SIG-M5 treated with dmso at 0.1 percent for 504 hours (cell line): ENCODE measurements around the gene PWWP2B.

Experiments used
- DNase-seq: peaks from one replicate; lab custom pipeline; 2025; ENCODE audit not compliant: unreplicated experiment; lab: John Stamatoyannopoulos, UW

The PWWP2B gene

GRCh38 chr10:132393695-132394181 lies 3.3 kb upstream of the PWWP2B start:
- no peak for DNase-seq

- DNase-seq = no peak
These were observed 2.7 kb upstream of the PWWP2B start for GRCh38 chr10:132394201-132394811.

GRCh38 chr10:132394936-132395703 lies 1.9 kb upstream of the PWWP2B start:
- no peak for DNase-seq

- DNase-seq = no peak
These were observed 1.1 kb upstream of the PWWP2B start for GRCh38 chr10:132395704-132396493.

GRCh38 chr10:132396494-132397035 lies 435 bp upstream of the PWWP2B start:
- peak; percentile 31 for DNase-seq

- peak; percentile 25 for DNase-seq
These were observed 918 bp downstream of the PWWP2B start for GRCh38 chr10:132397671-132398565.

GRCh38 chr10:132398566-132398991 lies 1.6 kb downstream of the PWWP2B start:
- DNase-seq = no peak

- no peak for DNase-seq
These were observed 2.4 kb downstream of the PWWP2B start for GRCh38 chr10:132399117-132400035.

GRCh38 chr10:132400041-132400546 lies 3.1 kb downstream of the PWWP2B start:
- DNase-seq = no peak

- no peak for DNase-seq
These were observed 3.6 kb downstream of the PWWP2B start for GRCh38 chr10:132400547-132401151.

- DNase-seq = no peak
These were observed 4.6 kb downstream of the PWWP2B start for GRCh38 chr10:132401401-132402118.

- DNase-seq = no peak
These were observed 5.8 kb downstream of the PWWP2B start for GRCh38 chr10:132402781-132403241.

- DNase-seq = no peak
These were observed 6.6 kb downstream of the PWWP2B start for GRCh38 chr10:132403511-132404168.

GRCh38 chr10:132404169-132404880 lies 7.3 kb downstream of the PWWP2B start:
- no peak for DNase-seq

GRCh38 chr10:132404911-132405462 lies 8.0 kb downstream of the PWWP2B start:
- no peak for DNase-seq

- no peak for DNase-seq
These were observed 8.5 kb downstream of the PWWP2B start for GRCh38 chr10:132405463-132405991.
